ENCODE data around the gene MYOZ2.
"Not testable (repeated sequence)": the region's sequence is repeated elsewhere in the genome, so short reads cannot be mapped to it uniquely, and the experiment has no call there.

MYOZ2 gene

DNA sequence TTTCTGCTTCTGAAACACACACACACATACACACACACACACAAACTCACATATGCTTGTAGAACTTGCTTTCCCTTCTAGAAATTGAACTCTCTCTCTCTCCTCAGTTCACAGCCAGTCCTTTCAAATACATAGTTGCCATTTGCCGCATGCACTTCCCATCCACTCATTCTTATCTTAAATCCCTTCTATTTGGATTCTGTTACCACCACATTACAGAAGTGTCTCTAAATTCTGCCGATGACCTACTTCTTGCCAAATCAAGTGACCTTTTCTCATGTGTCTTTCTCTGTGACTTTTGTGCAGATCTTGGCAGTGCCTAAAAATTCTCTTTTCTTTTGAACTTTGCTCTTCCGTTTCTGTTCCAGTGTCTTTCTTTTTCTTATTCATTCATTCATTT lies 7.5 kb upstream of the MYOZ2 start:
- DNase-seq (ENCODE audit: low read depth in 2 of 2), result no peak

DNA sequence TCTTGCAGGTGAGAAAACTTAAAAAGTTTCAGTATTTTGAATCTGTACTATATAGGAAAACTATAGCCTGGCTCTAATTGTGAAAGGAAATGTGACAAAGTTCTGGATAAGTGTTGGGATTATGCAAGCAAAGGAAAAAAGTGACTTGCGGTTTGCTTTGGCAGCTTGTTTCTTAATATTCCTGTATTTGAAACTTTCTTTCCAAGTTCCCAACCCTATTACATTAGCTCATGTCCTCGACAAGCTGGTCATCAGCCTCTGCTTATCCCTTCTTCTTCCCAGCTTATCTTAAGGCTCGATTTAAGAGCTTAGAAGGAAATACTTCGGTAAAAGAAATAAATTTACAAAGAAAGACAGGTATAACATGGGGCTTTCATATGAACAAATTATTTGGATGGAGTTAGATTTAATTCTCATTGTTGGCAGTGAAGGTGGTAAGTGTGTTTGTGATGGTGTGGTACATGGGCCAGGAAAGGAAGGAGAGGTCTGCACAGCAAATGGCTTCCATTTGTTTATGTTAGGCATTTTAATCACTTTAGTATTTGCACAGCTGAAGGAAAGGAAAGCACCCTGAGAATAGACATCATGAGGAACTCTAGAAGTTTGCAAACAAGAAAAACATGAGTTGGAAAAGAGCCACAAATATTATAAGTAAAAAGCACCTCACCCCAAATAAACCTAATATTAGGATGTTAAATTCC lies 5.1 kb upstream of the MYOZ2 start:
- DNase-seq (ENCODE audit: low read depth in 2 of 2), result no peak

DNA sequence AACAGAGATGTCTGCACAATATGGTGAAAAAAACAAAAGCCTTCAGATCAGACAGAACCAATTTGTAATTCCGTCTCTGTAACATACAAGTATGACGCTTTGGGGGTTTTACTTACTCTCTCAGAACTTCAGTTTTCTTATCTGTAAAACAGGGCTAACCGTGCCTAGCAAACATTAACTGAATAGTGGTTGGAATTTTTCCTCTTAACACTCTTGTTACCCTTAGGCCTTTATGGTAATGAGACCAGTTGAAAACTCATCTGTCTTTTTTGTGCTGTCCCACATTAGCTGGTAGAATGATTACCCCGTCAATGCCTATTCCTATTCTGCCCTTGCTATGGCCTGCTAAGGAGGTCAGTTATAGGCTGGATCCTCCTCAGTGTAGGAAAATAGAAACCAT lies 4.5 kb upstream of the MYOZ2 start:
- no peak for DNase-seq (ENCODE audit: low read depth in 2 of 2)

DNA sequence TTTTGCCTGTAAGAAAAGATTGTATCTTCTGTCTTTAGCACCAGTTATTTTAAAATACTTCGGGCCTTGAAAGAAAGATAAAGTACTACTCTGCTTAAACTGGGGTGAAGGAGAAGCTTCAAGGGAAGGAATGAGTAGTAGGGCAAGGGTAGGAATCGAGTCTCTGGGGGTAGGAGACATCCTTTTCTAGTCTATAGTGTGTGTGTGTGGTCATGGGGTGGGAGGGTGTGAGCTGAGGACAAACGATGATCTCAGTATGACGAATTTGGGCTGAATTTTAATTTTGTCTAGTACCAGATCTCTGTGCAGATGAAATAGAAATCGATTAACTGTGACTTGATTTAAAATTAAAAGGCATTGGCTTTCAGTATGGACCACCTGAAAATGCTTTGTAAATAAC lies 3.3 kb upstream of the MYOZ2 start:
- no peak for DNase-seq (ENCODE audit: low read depth in 2 of 2)

DNA sequence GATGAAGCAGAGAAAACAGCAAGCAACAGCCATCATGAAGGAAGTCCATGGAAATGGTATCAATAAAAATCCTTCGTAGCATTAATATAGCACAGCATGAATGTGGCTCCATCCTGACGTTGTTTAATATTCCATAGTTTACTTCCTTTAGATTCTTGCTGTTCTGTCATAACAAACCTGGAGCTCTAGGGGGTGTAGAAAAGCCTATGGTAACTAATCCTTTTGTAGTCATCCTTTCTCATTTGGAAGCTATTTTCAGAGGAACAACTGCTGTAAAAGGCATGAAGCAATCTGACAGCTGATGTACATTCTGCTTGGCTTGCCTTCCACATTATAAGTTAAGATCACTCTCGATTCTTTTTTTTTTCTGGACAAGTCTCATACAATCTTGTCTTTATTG lies 914 bp downstream of the MYOZ2 start:
- no peak for DNase-seq (ENCODE audit: low read depth in 2 of 2)

DNA sequence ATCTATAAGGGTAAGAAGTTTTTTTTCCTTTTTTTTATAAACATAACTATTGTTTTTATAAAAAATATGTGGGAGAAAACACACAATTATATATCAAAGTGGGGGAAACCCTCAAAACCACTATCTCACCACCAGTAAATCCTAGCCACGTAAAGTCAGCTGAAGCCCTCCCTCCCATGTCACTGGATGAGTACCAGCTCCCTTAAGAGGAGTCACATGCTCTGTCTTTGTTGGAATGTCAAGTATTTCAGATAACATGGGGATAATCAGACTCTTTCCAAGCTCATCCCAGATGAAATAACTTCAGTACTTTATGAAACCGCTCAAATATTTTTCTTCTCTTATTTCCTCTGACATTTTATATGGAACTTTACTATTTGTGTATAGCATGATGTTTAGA lies 2.4 kb downstream of the MYOZ2 start:
- DNase-seq (ENCODE audit: low read depth in 2 of 2), result peak; percentile 21 to 32

DNA sequence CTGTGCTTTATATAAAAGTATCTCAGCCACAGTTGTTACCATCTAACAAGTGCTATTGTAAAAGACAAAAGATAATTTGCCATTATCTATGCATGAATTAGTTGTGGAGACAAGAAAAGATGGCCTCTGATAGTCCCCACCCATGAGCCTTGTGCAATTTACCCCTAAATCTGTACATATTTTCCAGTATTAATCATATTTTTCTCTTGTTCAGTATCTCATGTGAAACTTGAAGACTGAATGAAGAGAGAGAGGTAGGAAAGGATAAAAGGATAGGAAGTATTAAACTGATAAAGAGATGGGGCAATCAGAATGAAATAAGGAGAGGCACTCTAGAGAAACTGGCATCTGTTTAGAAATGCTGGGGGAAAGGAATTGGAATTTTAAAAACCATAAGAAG lies 3.7 kb downstream of the MYOZ2 start:
- DNase-seq (ENCODE audit: low read depth in 2 of 2), result no peak

DNA sequence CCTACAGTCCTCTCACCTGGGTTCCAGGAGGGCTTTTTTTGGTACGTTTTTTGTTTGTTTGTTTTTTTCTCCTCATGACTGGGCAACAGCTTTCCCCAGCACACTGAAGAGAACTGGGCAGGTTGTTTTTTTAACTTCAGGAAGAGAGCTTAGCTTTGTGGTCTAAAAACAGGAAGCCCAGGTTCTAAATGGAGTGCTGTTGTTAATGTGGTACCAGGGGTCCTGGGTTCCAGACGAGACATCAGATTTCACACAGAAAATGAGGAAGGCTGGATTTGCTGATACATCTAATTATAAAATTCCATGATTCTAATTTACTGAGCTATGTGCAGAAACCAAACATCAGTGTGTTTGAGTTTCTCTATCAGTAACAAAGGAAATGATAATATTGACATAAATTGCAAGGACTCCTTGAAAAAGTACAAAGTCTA lies 4.2 kb downstream of the MYOZ2 start:
- DNase-seq (ENCODE audit: low read depth in 2 of 2), result no peak

DNA sequence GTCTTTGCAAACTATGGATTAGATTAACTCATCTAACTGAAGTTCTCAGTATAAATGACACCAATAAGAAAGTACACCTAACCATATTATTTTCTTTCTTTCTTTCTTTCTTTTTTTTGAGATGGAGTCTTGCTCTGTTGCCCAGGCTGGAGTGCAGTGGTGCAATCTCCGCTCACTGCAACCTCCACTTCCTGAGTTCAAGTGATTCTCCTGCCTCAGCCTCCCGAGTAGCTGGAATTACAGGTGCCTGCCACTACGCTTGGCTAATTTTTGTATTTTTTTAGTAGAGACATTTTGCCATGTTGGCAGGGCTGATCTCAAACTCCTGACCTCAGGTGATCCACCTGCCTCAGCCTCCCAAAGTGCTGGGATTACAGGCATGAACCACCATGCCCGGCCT lies 5.7 kb downstream of the MYOZ2 start:
- not testable (repeated sequence) for DNase-seq (ENCODE audit: low read depth in 2 of 2)

DNA sequence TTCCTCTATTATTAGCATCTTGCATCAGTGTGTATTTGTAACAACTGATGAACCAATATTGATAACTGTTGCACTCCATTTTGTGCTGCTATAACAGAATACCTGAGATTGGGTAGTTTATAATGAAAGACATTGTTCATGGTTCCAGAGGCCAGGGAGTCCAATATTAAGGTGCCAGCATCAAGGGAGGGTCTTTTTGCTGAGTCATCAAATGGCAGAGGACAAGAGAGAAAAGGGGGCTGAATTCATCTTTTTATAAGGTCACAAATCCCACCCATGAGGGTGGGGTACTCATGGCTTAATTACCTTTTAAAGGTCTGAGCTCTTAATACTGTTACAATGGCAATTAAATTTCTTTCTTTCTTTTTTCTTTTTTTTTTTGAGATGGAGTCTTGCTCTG lies 7.2 kb downstream of the MYOZ2 start:
- no peak for DNase-seq (ENCODE audit: low read depth in 2 of 2)

DNA sequence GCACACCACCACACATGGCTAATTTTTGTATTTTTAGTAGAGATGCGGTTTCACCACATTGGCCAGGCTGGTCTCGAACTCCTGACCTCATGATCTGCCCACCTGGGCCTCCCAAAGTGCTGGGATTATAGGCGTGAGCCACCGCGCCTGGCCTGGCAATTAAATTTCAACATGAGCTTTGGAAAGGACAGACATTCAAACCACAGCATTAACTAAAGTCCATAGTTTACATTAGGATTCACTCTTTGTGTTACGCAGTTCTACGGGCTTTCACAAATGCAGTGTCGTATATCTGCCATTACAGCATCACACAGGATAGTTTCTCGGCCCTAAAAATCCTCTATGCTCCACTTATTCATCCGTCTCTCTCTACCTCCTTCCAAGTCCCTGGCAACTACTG lies 7.7 kb downstream of the MYOZ2 start:
- not testable (repeated sequence) for DNase-seq (ENCODE audit: low read depth in 2 of 2)

DNA sequence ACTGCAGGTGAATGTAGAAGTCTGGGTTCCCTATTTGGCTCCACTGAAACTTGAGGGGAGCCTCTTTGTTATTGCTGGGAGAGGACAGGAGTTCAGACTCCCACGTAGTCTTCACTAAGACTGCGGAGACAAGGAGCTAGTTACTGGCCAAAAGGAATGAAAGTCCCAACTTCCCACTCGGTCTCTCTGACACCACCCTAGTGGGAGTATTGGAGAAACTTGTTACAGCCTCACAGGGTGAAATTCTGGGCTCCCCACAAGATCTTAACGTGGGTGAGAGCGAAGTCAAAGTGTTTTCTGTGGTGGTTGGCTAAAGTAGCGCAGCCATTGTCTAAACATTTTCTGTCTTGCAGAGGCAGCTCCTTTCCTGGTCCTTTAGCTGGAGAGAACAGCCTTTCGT lies 13.5 kb downstream of the MYOZ2 start:
- DNase-seq (ENCODE audit: low read depth in 2 of 2), result no peak

DNA sequence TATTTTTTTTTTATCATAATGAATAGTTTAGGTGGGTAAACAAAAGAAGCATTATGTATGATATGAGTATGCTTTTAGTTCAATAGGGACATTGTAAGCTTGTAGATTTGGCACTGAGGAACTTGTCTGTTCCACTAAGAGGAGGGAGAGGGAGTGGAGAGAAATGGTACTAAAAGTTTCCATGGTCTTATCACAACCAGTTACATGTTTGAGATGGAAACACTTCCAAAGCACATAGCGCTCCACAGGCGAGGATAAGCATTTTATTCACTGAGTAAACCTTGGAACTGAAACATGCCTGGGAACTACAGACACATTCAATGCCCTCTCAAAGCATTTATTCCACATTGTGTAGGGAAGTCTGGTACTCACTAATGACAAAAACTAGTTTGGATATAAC lies 15.5 kb downstream of the MYOZ2 start:
- DNase-seq (ENCODE audit: low read depth in 2 of 2), result no peak

DNA sequence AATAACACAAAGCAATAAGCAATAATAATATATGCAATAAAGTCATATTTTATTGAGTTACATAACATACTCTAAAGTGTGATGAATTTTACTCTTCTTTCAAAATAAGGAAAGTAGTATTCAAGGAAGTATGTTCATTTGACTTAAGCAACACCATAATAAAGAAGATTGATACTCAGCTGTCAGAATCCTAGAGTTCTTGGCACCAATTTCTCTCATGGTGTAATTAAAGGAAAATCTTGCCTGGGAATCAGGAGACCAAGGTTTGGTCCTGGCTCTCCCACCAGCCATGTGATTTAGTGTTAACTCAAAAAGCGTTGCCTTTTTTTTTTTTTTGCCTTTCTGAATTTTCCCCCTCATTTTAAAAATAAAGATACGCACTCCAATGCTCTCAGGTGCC lies 17.1 kb downstream of the MYOZ2 start:
- DNase-seq (ENCODE audit: low read depth in 2 of 2), result no peak

DNA sequence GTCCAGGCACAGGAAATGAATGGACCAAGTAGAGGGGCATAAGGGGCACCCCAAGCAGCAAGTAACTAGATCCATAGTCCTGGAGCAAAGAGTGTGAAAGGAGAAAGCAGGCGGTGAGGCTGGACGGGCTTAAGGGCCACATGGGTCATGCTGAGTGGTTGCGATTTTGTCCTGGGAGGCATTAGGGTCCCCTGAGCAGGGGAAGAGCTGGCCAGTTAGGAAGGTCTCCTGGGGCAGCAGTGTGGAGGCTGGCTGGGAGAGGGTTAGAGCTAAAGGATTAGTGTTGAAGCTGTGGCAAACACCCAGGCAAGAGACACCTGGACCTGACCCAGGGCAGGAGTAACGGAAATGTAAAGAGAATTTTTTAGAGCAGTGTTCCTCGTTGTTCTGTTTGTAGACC lies 26.5 kb downstream of the MYOZ2 start:
- no peak for DNase-seq (ENCODE audit: low read depth in 2 of 2)

DNA sequence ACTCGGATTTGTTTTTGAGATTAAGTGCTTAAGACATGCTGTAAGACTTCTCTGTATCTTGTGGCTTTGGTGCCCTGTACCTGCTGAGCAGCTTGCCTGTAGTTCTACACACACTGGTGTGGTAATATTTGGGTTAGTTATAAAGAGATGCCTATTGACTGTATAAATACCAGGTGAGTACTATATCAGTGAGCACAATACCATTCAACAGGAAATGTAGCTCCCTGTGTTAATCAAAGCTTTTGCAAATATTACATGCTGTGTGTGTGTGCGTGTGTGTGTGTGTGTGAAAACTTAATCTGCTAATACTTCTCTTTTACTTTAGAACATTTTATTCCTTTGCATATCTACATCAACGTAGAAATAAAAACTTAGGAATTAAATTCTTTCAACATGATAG lies 30.1 kb downstream of the MYOZ2 start:
- no peak for DNase-seq (ENCODE audit: low read depth in 2 of 2)

DNA sequence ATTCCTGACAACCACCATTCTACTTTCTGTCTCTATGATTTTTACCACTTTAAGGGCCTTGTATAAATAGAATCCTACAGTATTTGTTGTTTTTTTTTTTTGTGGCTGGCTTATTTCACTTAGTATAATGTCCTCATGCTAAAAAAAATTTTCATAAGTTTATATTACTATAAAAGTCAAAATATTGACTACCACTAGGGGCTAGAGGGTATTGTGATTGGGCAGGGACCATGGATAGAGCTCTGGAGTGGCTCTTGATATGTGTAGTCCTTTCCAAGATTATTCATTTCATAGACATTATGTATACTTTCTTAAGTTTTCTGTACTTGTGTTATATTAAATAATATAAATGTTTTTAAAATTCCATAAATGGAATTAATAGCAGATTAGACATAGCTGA lies 34.6 kb downstream of the MYOZ2 start:
- no peak for DNase-seq (ENCODE audit: low read depth in 2 of 2)

DNA sequence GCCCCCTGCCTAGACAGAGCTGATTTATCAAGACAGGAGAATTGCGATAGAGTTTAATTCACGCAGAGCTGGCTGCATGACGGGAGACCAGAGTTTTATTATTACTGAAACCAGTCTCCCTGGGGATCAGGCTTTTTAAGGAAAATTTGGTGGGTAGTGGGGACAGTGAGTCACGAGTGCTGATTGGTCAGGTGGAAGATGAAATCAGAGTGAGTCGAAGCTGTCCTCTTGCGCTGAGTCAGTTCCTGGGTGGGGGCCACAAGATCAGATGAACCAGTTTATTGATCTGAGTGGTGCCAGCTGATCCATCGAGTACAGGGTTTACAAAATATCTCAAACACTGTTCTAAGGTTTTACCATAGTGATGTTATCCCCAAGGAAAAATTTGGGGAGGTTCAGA lies 36.6 kb downstream of the MYOZ2 start:
- no peak for DNase-seq (ENCODE audit: low read depth in 2 of 2)

DNA sequence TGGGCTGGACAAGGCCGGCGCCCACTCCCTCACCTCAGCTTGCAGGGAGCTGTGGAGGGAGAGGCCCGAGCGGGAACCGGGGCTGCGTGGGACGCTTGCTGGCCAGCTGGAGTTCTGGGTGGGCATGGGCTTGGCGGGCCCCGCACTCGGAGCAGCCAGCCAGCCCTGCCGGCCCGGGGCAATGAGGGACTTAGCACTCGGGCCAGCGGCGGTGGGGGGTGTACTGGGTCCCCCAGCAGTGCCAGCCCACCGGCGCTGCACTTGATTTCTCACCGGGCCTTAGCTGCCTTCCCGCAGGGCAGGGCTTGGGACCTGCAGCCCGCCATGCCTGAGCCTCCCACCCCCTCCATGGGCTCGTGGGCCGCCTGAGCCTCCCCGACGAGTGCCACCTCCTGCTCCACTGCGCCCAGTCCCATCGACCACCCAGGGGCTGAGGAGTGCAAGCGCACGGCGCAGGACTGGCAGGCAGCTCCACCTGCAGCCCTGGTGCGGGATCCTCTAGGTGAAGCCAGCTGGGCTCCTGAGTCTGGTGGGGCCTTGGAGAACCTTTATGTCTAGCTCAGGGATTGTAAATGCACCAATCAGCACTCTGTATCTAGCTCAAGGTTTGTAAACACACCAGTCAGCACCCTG lies 38.2 kb downstream of the MYOZ2 start:
- not testable (repeated sequence) for DNase-seq (ENCODE audit: low read depth in 2 of 2)

DNA sequence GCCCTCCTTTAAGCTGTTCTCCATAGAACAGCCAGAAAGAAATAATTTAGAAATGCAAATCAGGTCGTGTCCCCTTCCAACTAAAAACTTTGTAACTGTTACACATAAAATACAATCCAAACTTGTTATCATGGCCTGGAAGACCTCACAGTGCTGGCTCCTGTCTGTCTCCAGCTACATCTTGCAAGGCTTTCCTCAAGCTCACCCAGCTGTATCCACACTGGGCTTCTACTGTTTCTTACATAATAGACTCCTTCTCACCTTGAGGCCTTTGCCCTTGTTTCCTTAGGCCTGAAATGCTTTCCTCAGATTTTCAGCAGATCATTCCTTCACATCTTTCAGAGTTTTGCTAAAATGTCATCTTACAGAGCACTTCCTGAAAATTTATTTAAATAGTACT lies 43.4 kb downstream of the MYOZ2 start:
- no peak for DNase-seq (ENCODE audit: low read depth in 2 of 2)

DNA sequence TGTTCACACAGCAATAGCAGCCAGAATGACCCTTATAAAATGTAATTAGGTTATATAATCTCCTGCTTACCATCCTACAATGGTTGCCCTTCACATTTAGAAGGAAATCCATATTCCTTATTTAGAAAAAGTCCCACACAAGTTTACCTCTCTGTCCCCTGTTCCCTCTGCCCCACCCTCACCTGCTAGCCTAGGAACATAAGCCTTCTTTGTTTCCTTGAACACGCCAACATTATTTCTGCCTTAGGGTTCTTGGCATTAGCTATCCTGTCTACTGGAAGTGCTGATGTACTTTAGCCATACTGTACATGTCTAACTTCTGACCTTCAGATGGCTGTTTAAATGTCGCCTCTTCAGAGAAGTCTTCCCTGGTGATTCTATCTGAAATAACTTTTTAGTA lies 48.5 kb downstream of the MYOZ2 start:
- no peak for DNase-seq (ENCODE audit: low read depth in 2 of 2)

DNA sequence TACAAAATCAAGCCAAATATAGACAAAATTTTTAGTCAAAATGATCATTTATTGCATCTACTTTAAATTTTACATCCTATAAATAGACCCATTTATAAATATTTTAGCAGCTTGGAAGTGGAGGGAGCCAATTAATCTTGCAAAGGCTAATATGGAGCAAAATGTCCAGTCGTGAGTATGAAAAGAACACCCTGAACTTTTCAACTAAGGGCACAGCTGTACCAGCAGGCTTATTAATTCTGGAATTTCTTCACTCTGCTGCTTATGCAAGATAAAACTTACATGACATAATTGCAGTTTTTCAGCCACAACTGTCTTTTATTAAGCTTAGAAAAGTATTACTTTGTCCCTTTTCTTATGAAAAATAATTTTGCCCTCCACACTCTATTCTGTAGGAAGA lies 54.0 kb downstream of the MYOZ2 start:
- DNase-seq (ENCODE audit: low read depth in 2 of 2), result no peak

DNA sequence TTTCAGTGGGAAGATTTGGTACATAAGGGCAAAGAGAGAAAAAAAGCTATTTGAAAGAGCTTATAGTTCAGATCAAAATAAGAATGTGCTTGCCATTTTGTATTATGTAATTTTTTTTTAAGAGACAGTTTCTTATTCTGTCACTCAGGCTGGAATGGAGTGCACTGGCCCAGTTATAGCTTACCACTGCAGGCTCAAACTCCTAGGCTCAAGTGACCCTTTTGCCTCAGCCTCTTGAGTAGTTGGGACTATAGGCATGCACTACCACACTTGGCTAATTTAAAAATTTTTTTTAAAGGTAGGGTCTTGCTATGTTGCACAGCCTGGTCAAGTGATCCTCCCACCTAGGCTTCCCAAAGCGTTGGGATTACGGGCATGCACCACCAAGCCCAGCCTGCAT lies 54.7 kb downstream of the MYOZ2 start:
- no peak for DNase-seq (ENCODE audit: low read depth in 2 of 2)

DNA sequence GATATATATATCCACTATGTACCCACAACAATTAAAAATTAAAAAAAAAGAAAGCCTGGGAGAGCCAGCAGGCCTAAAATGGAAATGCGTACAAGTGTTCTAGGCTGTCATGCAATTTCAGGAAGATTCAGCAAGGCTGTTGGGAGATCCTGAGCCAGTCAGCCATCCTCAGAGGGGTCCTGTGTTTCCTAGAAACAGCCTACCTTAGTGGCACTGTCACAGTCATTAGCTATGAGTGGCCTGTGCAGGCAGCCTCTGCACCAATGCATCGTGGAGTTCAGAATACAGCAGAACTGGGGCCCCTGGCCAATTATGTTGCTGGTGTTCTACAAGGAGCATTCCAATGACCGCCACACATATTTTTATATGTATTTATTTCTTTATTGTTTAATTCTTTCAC lies 55.9 kb downstream of the MYOZ2 start:
- DNase-seq (ENCODE audit: low read depth in 2 of 2), result no peak
